GM12801 (cell line): ENCODE results near the gene PIP5K1A.

Experiments
- CTCF ChIP-seq: IDR thresholded peaks from one replicate; pipeline ENCODE4 v1.5.1; 2011; ENCODE audit warnings: control low read depth; ENCODE audit not compliant: insufficient read length; ENCODE audit errors: extremely low read depth

The PIP5K1A gene

GRCh38 chr1:151282883-151283725, 84.8 kb downstream of the PIP5K1A start:
- TF ChIP-seq CTCF: no peak

- no peak for TF ChIP-seq CTCF
Observed at GRCh38 chr1:151284013-151284577, 85.7 kb downstream of the PIP5K1A start.

- TF ChIP-seq CTCF: no peak
Observed at GRCh38 chr1:151286619-151287340, 88.4 kb downstream of the PIP5K1A start.

- no peak for TF ChIP-seq CTCF
Observed at GRCh38 chr1:151287341-151287699, 89.0 kb downstream of the PIP5K1A start.

- TF ChIP-seq CTCF: no peak
Observed at GRCh38 chr1:151287767-151288500, 89.6 kb downstream of the PIP5K1A start.

GRCh38 chr1:151288502-151288901, 90.2 kb downstream of the PIP5K1A start:
- no peak for TF ChIP-seq CTCF
